Right cardiac atrium (tissue), 5 donors: ENCODE measurements around the gene NQO1. TPM values are rescaled to one million over a fixed set of nuclear protein-coding genes. Genes with fewer than 3 reads are reported as not detected.
A peak's percentile ranks its signal among the peaks of the same experiment; 100 is the strongest.

ENCODE experiments used
- ATAC-seq, 2 donors: fragments of 200-7000 bp; cut with Tn5 transposase; one replicate each; pipeline versions ENCODE4 v1.8.0 to v1.9.1; 2020; ENCODE audit warnings: moderate library complexity in 2 of 2, mild to moderate bottlenecking in 1 of 2
- DNase-seq, 3 donors: peaks; one replicate each; pipeline ENCODE4 v3.0.0-alpha.2; 2020
- H3K27ac ChIP-seq: one replicate; pipeline ENCODE4 v1.5.1; 2013; ENCODE audit warnings: mild to moderate bottlenecking, low read length, control low read depth, moderate library complexity
- H3K27me3 ChIP-seq: one replicate; pipeline ENCODE4 v1.6.1; 2013; ENCODE audit not compliant: control insufficient read depth, insufficient read depth
- H3K4me1 ChIP-seq: one replicate; pipeline ENCODE4 v1.6.1; 2013; ENCODE audit warnings: low read length; ENCODE audit not compliant: control insufficient read depth, insufficient read depth
- H3K4me3 ChIP-seq: one replicate; pipeline ENCODE4 v1.5.1; 2013; ENCODE audit warnings: low read length, control low read depth
- H3K9me3 ChIP-seq: one replicate; pipeline ENCODE4 v1.6.1; 2013; ENCODE audit warnings: low read length; ENCODE audit not compliant: control insufficient read depth
- WGBS: extraction: QIAGEN DNeasy Blood & Tissue Kit; methylation state at CpG from one replicate; pipeline ENCODE4 v1.1.7; 2013; 5-methylcytosine and 5-hydroxymethylcytosine counted together
- intact Hi-C, 4 donors: fragments of 100-400 bp; cut with DNase I; formaldehyde crosslinking; loops; one replicate each; pipeline versions ENCODE4 v1.11.0 to v1.14.0; 2022 to 2023
- polyA plus RNA-seq: library from polyadenylated mRNA; stranded (reverse); fragments of 200-250 nt; gene quantifications from one replicate; pipeline ENCODE4 v1.2.3, GENCODE V29; 2013
- total RNA-seq, 4 donors: library from RNA; stranded (reverse); fragmentation: NEBNext Ultra II Directional; extraction: Animal tissue kit (Norgen Biotek cat#: 25700); gene quantifications; one replicate each; pipeline ENCODE4 v1.2.1, GENCODE V29; 2021
- donor health status: healthy with polysubstance abuse.
- donor health status: DM: no; HTN: yes; CAD: no.
- donor health status: DM: no; HTN: no; CAD: no.
- donor health status: DM: no; HTN: yes; CAD: no; lungs with severe emphysema.
- donor health status: DM: yes; HTN: yes; CAD: no.

NQO1 gene
- total and polyA plus RNA-seq, 5 donors = 11.5 to 27.0 (median 18.8) TPM

DNA sequence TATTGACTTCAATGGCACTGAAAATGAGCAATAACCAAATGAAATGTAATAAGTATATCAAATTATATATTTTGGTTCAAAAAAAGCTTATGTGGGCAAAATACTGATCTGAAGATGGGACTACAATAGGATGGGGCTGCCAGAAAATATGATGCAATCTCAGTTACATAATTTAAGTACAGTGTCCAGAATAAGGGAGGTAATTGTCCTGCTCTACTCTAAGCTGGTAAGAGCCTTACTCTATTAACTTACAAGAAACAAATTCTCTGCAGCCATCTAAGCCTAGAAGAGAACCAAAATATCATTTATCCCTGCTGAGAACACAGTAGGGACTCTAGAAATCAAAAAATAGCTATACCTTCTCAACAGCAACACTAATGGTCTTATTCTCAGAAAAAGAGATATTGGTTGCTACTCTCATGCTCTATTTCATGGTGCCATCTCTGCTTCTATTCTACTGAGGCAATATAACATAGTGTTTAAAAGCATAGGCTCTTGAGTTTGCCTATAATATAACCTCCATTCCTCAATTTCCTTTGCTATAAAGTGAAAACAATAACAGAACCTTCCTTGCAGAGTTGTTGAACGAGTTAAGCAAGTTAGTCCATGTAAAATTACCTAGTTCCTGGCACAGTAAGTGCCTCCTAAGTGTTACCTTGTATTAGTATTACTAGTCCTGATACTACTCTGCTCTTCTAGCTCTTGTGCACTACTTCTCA, 19.9 kb downstream of the NQO1 start:
- WGBS = 85% methylated on average over 1 of the region's 1 CpG
- ATAC-seq = peak in 1 of 2 donors; percentile 63
- intact Hi-C loops = no loop called here

DNA sequence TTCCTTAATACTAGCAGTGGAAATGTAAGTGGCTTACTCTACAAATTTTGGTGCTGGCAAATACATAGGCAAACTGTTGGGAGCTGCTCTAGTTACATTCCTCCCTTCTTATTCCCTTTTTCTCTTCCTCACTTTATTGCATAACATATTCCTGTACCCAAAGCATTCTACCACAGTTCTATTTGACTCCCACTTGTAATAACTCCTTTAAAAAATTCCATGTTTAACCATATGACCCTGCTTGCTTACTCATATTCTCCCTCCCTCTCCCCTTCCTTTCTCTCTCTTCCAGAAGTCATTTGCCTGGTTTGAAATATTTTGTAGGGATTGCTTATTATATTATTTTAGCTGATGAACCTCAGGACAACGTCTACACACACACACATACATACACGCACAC, 22.7 kb downstream of the NQO1 start:
- ATAC-seq (no peak), DNase-seq (no peak)
- Histone ChIP-seq H3K4me3 (no peak overlapping the region), H3K27me3 (no peaks in the 10 kb centered on the region), H3K4me1 (no peaks in the 10 kb centered on the region), H3K9me3 (no peaks in the 10 kb centered on the region), H3K27ac (no peak overlapping the region)
- 88% methylated on average over 2 of the region's 2 CpGs for WGBS
- intact Hi-C loops = no loop called here

More for the DNA sequence above, 19.9 kb downstream of the NQO1 start:
- no peaks in the 10 kb centered on the region for H3K4me1 ChIP-seq
- H3K27ac ChIP-seq = no peak overlapping the region
- H3K9me3 ChIP-seq = no peaks in the 10 kb centered on the region
- no peaks in the 10 kb centered on the region for H3K27me3 ChIP-seq
- no peak for DNase-seq
- H3K4me3 ChIP-seq = no peak overlapping the region

DNA sequence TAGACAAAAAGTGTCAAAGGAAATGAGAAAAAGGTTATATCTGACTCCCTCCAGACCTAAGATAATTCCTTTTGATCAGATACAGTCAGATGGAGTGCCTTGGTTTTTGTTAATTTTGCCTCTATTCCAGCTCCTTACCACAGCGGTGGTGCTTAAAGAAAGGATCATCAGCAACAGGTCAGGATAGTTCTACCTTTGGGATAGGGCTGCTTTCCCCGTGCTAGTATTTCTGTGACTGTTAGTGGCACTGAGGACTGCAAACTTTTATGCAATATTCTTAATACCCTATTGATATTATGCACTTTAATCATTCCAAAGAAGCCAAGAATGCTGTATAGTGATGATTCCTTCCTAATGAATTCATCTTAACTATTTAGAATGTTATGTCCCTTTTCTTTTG, 24.5 kb downstream of the NQO1 start:
- no peaks in the 10 kb centered on the region for H3K9me3 ChIP-seq
- H3K4me1 ChIP-seq = no peaks in the 10 kb centered on the region
- H3K27ac ChIP-seq = no peak overlapping the region
- no peaks in the 10 kb centered on the region for H3K27me3 ChIP-seq
- DNase-seq (no peak), ATAC-seq (no peak)
- no peak overlapping the region for H3K4me3 ChIP-seq
- 90% methylated on average over 2 of the region's 2 CpGs for WGBS
- intact Hi-C loops = no loop called here

DNA sequence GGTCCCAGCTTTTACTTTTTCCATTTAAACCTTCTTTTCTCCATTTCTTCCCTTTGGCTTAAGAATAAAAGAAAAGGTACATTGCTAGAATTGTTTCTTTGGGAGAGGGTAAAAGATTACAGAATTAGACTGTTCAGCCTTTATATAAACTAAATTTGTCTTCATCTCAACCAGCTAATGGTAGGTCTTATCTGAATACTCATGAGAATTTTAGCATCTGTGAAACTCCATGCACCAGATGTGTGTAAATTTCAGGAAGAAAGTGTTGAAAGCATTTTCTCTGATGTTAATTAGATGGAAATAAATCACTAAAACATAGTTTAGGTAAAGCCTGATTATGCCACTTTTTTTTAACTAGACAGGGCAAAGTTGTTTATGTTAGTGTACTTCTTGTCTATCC, 24.9 kb downstream of the NQO1 start:
- DNase-seq (no peak), ATAC-seq (no peak)
- intact Hi-C loops = no loop called here
- no peak overlapping the region for H3K4me3 ChIP-seq
- no peaks in the 10 kb centered on the region for H3K9me3 ChIP-seq
- no peaks in the 10 kb centered on the region for H3K27me3 ChIP-seq
- H3K4me1 ChIP-seq = no peaks in the 10 kb centered on the region
- no peak overlapping the region for H3K27ac ChIP-seq

DNA sequence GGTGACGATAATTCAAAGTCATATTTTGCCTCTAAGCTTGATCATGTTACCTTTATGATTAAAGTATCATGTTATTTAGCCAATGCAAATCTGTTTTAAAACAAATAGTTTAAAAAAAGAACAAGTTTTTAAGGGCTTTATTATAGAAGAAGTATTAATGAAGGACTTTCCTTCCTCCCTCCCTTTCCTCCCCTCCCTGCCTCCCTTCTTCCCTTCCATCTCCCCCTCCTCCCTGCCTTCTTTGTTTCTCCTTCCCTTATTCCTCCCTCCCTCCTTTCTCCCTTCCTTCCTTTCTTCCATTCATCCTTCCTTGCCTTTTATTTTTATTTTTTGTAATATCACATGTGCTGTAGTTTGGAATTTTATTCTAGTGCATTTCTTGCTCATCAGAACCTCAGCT, 26.4 kb downstream of the NQO1 start:
- Histone ChIP-seq H3K9me3 (no peaks in the 10 kb centered on the region), H3K27ac (no peak overlapping the region), H3K4me1 (no peaks in the 10 kb centered on the region), H3K4me3 (no peak overlapping the region), H3K27me3 (no peaks in the 10 kb centered on the region)
- intact Hi-C loops = no loop called here
- DNase-seq (no peak), ATAC-seq (no peak)
- WGBS = 74% methylated on average over 1 of the region's 1 CpG

DNA sequence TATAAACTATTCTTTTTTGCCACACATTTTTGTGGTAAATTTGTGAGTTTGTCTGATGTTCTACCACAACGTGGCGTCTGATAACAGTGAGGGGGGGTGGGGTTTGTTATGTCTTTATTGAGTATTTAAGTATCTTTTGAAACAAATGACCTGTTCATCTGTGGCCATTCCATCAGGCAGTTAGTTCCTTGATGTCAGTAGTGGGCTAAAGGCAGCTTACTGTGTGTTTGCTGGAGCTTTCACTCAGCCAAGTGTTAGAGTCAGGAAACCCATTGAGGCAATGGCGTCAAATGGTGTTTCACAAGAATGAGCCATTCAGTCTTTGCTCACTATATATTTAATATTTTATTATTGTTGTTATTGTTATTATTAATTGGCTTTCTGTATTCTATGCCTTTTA, 28.0 kb downstream of the NQO1 start:
- DNase-seq (no peak), ATAC-seq (no peak)
- H3K4me3 ChIP-seq = no peak overlapping the region
- H3K9me3 ChIP-seq = no peaks in the 10 kb centered on the region
- no peaks in the 10 kb centered on the region for H3K4me1 ChIP-seq
- no peak overlapping the region for H3K27ac ChIP-seq
- H3K27me3 ChIP-seq = no peaks in the 10 kb centered on the region
- 90% methylated on average over 3 of the region's 3 CpGs for WGBS
- intact Hi-C loops = no loop called here

DNA sequence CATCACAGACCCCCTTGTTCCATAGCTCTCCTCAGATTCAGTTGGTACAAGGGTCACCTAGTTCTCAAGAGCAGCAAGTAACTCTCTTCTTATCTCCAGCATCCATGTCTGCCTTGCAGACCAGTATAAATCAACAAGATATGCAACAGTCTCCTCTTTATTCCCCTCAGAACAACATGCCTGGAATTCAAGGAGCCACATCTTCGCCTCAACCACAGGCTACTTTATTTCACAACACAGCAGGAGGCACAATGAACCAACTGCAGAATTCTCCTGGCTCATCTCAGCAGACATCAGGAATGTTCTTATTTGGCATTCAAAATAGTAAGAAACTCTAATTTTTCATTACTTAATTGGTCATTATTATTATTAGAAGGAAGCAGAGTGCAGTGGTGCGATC, 32.4 kb downstream of the NQO1 start:
- ATAC-seq (no peak), DNase-seq (no peak)
- Histone ChIP-seq H3K4me3 (no peak overlapping the region), H3K4me1 (no peaks in the 10 kb centered on the region), H3K9me3 (no peaks in the 10 kb centered on the region), H3K27ac (no peak overlapping the region), H3K27me3 (no peaks in the 10 kb centered on the region)
- 97% methylated on average over 2 of the region's 2 CpGs for WGBS
- intact Hi-C loops = no loop called here

DNA sequence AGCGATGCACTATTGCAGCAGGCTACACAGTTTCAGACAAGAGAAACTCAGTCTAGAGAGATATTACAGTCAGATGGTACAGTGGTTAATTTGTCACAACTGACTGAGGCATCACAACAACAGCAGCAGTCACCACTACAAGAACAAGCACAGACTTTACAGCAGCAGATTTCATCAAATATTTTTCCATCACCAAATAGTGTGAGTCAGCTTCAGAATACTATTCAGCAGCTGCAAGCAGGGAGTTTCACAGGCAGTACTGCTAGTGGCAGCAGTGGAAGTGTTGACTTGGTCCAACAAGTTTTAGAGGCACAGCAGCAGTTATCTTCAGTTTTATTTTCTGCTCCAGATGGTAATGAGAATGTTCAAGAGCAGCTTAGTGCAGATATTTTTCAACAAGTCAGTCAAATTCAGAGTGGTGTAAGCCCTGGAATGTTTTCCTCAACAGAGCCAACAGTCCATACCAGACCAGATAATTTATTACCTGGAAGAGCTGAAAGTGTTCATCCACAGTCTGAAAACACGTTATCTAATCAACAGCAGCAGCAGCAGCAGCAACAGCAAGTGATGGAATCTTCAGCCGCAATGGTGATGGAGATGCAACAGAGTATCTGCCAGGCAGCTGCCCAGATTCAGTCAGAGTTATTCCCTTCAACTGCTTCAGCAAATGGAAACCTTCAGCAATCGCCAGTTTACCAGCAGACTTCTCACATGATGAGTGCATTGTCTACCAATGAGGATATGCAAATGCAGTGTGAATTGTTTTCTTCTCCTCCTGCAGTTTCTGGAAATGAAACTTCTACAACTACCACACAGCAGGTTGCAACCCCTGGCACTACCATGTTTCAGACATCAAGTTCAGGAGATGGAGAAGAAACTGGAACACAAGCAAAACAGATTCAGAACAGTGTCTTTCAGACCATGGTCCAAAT, 34.1 kb downstream of the NQO1 start:
- ATAC-seq (peak; percentile 16 to 42), DNase-seq (no peak)
- intact Hi-C loops = no loop called here
- H3K27ac ChIP-seq = peak overlapping the region; percentile 13
- no peaks in the 10 kb centered on the region for H3K27me3 ChIP-seq
- H3K4me1 ChIP-seq = no peaks in the 10 kb centered on the region
- 63% methylated on average over 4 of the region's 4 CpGs for WGBS
- H3K4me3 ChIP-seq = no peak overlapping the region
- H3K9me3 ChIP-seq = no peaks in the 10 kb centered on the region

DNA sequence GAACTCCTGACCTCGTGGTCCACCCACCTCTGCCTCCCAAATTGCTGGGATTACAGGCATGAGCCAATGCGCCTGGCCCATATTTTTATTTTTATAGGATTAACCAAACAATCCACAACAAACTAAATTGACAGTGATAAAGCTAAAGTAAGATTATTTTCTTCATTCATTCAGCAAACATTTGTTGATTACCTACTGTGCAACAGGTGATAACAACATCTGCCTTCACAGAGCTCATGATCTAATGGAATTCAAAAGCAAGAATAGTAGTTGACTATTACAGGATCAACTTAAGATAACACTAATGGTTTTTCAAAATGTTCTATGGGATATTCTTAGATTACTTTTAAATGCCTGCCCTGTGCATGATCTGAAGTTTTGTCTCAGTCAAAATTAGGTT, 37.8 kb downstream of the NQO1 start:
- ATAC-seq (no peak), DNase-seq (no peak)
- no peaks in the 10 kb centered on the region for H3K4me1 ChIP-seq
- H3K9me3 ChIP-seq = no peaks in the 10 kb centered on the region
- no peaks in the 10 kb centered on the region for H3K27me3 ChIP-seq
- no peak overlapping the region for H3K27ac ChIP-seq
- intact Hi-C loops = no loop called here
- no peak overlapping the region for H3K4me3 ChIP-seq
- 93% methylated on average over 2 of the region's 2 CpGs for WGBS

DNA sequence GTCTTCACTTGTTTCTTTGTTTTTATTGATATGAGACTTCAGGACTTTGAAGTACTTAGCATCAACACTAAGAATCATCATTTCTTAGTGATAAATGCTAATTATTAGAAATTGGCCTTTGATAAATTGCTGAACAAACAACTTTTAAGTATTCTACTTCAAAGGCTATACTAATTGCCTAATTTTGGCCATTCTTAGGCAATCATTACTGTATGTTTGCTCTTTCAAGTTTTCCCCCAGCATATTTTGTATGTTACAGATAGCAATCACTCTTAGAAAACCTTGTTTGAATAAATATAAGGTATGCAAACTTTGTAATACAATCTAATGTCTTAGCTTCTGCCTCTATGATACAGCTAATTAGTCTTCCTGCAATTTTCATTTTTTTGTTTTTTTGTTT, 46.0 kb downstream of the NQO1 start:
- no peaks in the 10 kb centered on the region for H3K9me3 ChIP-seq
- H3K27me3 ChIP-seq = no peaks in the 10 kb centered on the region
- intact Hi-C loops = no loop called here
- no peak for ATAC-seq
- no peak overlapping the region for H3K27ac ChIP-seq
- no peaks in the 10 kb centered on the region for H3K4me1 ChIP-seq
- H3K4me3 ChIP-seq = no peak overlapping the region
- no peak for DNase-seq

DNA sequence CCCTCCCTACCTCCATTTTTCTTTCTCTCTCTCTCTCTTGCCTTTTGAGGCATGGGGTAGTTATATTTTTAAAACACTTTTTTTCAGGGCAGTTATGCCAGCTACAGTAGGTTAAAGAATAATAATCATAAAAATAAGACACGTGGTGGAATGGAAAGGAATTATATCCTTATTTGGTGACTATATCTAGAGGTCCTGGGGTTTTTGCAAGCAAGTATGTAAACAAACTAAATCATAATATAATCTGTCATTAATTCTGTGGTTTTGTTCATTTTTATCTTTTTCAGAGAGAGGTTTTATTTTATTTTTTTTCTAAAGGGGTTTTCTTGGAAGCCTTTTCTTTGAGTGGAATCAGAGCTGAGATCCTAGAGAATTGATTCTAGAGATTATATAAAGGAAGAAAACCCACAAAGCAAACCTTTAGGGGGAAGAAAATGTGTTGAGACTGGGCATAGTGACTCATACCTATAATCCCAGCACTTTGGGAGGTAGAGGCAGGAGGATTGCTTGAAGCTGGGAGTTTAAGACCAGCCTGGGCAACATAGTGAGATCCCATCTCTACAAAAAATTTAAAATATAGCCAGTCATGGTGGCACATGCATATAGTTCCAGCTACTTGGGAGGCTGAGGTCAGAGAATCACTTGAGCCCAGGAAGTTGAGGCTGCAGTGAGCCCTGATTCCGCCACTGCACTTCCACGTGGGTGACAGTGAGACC, 53.2 kb downstream of the NQO1 start:
- H3K4me1 ChIP-seq = no peaks in the 10 kb centered on the region
- no peak overlapping the region for H3K4me3 ChIP-seq
- H3K9me3 ChIP-seq = no peaks in the 10 kb centered on the region
- H3K27ac ChIP-seq = no peak overlapping the region
- ATAC-seq = no peak
- no peaks in the 10 kb centered on the region for H3K27me3 ChIP-seq
- intact Hi-C loops = no loop called here
- 89% methylated on average over 3 of the region's 3 CpGs for WGBS
- DNase-seq = no peak
